Stimulated activated CD4-positive, alpha-beta T cell treated with anti-CD3 and anti-CD28 coated beads, Interleukin-1b, Interleukin-23, amount 100 ng/mL, for 24 hours (primary cell): ENCODE results near the gene TSPYL4.
"Not testable (repeated sequence)": the region's sequence is repeated elsewhere in the genome, so short reads cannot be mapped to it uniquely, and the experiment has no call there.

Source experiments
- DNase-seq, 4 experiments: peaks; one replicate each; pipeline ENCODE4 v3.0.0-alpha.2; 2020; ENCODE audit warnings: low read depth in 4 of 4, low spot score in 1 of 4

TSPYL4 gene

DNA sequence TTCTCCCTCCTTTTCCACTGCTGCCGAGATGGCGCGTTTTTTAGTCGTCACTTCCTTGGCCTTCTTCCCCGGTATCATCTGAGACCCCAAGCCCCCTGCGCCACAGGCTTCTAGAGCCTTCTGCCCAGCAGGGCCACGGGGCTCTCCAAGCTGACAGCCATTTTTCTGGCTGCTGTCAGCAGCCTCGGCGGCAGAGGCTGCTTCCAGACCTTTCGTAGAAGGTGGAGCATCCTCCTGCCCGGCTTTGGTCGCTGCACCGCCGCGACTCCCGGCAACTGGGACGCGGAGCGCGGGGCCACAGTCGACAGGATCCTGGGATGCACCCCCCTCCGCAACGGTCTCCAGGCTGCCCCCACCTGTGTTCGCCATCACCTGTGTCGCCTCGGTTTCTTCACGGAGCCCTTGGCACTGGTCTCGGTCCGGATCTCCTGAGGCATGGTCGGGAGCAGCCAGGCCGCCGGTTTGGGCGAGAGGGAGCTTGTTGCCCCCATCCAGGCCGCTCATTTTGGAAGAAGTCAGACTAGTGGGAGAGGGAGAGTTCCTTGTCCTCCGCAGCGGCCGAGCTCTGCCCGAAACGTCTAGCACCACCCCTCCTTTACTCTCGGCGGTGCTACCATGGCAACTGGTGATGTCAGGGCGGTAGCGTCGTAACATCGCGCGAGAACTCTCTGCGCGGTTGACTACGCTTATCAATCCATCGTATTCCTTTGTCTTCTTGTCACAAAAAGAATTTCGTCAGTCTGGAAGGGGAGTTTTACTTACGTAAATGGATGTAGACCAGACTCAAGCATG is at the start of gene TSPYL4:
Gene TSPYL4 (minus strand): TSS at position 571 of the 792 bp plus-strand sequence. CDS start 67 bp downstream, at position 504.
- DNase-seq: peak; percentile 71 to 85 (median 82)

DNA sequence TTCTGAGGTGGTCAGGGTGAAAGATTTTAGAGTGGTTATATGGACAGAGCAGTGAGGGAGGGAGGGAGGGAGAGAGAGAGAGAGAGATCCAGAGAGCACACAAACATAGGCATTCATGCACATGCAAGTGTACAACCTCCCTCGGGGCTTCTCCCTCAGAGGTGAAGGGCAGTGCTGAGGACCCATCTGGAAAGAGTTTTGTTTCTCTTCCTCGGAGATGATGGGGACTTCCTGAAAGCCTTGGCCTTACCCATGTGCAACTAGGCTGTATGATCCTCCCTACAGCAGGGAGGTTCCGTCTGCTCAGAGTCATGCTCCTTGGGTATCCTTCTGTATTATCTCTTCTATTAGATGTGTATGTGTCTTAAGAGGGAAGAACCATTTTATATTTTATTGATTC is 47.2 kb upstream of the TSPYL4 start:
- no peak for DNase-seq

DNA sequence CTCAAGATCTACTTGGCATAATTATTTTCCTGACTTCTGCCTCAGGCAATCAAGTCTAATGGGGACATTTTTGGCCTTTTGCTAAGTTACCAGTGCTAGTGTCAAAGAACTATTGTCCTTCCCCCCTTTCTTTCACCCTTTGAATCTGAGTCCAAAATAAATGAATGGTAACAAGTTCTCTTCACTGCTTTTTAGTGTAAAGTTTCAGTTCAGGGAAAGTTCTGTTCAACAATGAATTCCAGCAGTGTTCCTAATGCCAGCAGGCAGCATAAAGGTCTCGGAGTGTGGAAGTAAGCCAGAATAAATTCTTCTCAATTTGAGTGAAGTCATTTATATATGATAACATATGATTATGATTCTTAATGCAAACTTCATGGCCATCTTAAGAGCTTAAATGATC is 46.7 kb upstream of the TSPYL4 start:
- no peak for DNase-seq

DNA sequence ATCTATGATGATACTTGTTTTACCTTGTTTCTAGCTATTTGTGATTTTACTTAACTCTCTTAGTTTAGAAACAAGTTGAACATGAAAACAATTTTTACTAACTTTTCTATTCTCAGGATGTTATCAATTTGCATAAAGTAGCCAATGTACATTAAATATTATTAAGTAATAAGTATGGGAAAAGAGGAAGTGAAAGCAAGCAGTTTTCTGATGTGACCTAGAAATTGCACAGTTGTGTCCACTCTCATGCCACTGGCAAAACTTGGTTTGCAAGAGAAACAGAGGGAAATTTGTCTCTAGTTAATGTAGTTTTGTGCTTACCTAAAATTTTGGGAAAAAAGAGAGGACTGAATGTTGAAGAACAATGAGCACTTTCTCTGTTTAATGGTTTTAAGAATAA is 45.1 kb upstream of the TSPYL4 start:
- no peak for DNase-seq

DNA sequence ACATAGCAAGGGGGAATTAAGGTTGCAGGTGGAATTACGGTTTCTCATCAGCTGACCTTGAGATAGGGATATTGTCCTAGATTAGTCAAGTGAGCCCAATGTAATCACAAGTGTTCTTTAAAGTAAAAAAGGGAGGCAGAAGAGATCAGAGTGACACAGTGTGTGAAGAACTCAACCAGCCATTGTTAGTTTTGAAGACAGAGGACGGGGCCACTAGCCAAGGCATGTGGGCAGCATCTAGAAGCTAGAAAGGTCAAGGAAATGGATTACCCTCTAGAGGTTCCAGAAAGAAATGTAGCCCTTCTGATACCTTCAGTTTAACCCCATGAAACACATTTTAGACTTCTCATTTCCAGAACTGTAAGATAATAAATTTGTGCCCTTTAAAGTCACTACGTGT is 44.4 kb upstream of the TSPYL4 start:
- DNase-seq: no peak

DNA sequence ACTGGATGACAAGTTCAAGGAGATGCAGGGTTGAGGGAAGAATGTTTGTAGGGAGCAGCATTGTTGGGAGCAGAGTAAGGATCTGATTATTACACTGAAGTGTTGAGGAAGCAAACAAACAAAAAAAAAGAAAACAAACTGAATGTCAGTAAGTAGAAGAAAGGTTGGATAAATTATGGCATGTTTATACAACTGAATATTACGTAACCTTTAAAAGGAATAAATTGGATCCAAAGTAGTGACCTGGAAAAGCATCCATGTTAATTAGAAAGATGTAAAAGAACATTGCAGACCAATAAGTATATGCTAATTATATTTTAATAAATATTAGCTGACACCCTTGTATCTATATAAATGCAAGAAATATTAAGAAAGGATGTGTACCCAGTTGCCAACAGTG is 38.7 kb upstream of the TSPYL4 start:
- DNase-seq: no peak

DNA sequence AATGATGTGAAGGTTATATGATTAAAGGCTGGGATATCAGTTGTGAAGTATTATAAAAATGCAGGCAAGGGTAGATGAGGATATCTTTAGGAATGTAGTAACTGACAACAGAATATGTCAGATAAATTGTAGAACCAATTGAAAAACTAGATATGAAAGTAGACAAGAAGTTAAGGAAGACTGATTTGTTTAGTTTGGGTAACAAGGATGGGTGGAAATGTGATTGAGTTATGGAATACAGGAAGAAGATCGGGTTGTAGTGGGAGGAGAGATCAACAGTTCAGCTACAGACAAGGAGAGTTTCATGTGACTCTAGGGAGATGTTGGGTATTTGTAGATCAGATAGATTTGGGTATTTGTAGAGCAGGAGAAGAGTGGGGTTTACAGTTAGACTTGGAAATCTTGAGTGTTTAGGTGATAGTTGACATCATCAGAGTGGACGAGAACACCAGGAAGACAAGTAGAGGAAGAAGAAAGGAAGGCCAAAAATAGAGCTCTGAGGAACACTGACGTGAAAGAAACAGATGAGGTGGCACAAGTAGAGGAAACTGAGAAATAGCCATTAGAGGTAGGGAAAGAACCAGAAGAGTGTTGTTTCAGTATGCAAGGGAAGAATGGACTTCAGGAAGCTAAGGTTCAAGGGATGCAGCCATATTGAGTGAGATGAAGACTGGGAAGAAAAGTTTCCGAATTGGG is 38.0 kb upstream of the TSPYL4 start:
- DNase-seq: no peak

DNA sequence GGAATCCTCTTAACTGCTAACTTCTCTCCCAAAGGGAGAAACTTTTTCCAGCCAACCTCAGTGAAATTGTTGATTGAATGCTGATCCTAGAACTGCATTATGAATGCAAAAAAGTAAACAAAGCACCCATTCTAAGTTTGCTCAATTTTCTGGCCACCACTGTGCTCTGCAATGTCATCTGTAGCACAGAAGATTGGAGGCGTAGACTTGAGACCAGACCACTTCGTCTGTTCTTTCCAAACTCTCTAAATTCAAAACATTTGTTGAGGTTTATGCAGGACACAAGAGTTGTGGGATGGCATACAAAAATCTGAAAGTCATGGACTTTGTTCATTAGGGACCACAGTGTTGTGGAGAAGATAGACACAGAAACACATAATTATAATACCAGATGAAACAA is 36.9 kb upstream of the TSPYL4 start:
- no peak for DNase-seq

DNA sequence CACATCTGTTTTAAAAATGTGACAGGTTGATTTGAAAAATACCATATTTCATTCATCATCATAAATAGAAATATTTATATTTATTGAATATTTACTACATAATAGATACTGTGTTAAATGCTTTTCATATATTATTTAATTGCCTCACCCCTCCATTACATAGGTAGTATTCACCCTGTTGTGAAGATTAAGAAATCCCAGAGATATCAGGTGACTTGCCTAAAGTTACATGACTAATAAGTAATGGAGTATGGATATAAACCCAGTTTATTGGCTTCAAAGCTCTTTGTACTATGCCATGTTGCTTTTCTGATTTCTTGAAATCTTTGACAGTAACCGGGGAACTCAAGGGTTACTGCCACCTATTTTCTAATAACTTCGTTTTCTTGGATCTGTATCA is 36.0 kb upstream of the TSPYL4 start:
- DNase-seq: no peak

DNA sequence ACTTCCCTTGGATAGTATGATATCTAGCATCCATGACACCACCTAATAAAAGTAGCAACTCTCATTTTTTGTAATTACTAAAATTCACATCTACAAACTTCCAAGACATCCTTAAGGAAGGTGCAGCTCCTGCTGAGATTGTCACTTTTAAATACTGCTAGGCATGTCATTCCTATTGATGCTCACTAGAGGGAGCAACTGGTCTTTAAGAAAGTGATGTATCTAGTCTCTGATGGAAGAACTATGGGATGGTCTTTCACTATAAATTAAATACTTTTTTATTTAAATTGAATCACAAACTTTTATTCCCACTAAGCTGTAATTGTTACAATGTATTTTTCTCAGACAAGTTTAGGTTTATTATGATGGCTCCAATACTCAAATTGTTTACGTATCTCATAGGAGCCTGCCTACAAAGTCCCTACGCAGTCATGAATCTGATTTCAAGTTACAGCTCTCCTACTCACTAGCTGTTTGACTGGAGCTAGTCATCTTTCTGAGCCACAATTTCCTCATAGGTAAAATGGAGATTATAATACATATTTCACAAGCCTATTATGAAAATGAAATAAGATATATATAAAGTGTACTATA is 33.9 kb upstream of the TSPYL4 start:
- no peak for DNase-seq

DNA sequence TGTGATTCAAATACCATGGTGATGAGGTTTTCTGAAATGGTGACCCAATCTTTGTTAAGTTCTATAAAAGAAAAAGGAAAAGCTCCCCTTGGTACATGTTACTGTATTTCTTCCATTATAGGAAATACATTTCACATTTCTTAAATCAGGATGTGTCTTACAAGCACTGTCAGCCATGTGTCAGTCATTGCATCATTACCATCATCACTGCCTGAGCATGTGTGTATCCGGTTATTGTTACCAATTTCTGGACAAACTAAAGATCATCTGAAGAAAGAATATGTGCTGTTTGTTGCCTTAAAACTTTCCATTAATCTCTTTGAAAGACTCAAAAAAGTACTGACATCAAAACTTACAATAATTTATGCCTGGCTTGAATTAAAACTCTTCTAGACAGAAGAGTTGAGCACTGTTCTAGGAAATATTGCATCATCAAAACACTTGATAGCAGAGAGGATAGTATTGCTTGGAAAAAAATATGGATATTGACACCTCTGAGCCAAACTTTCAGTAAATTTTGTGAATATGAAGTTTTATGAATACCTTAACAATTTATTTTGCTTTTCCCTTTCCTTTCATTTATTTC is 33.0 kb upstream of the TSPYL4 start:
- DNase-seq: no peak

DNA sequence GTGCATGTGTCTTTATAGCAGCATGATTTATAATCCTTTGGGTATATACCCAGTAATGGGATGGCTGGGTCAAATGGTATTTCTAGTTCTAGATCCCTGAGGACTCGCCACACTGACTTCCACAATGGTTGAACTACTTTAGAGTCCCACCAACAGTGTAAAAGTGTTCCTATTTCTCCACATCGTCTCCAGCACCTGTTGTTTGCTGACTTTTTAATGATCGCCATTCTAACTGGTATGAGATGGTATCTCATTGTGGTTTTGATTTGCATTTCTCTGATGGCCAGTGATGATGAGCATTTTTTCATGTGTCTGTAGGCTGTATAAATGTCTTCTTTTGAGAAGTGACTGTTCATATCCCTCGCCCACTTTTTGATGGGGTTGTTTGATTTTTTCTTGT is 31.1 kb upstream of the TSPYL4 start:
- DNase-seq: not testable (repeated sequence)

DNA sequence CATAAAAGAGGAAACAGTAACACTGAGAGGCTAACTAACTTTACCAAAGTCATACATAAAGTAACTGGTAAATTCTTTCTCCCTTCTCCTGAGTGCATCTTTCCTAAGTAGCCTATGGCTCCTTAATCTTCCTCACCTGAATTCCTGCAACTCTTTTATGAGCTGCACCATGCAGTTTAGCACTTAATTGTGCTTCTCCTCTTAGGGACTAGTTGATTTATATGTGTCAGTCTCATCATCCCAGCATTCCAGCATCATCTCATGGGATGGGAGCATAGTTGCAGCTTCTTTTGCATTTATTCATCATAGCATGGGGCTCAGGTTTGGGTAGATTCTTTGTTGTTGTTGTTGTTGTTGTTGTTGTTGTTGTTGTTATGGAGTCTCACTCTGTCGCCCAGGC is 29.3 kb upstream of the TSPYL4 start:
- no peak for DNase-seq

DNA sequence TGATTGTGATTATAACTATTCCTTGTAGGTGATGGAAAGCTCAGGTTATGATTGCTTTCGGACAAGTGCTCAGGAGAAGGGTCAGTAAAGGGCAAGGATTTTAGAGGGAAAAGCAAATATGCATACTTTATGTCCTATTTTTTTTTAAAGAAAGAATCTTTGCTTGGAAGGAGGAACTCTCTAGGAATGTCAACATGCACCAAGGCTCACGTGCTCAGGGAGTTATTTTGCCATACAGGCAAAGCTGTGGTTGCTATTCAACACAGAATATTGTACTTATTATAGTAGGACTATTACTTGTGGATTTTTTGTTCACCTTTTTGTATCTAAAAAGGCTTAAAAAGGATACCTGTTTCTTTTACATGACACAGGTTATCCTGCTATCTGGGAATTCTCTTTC is 28.8 kb upstream of the TSPYL4 start:
- no peak for DNase-seq

DNA sequence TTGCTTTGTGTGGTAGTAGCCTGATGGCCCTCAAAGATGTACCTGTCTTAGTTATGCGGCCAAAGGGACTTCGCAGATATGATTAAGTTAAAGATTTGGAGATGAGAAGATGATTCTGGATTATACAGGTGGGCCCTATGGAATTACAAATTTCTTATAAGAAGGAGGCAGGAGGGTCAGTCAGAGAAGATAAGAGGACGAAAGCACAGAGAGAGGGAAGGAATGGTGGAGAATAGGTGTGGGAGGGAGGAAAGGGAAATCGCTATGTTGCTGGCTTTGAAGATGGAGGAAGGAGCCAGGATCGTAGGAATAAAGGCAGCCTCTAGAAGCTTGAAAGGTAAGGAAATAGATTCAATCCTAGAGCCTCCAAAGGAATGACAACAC is 27.1 kb upstream of the TSPYL4 start:
- no peak for DNase-seq

DNA sequence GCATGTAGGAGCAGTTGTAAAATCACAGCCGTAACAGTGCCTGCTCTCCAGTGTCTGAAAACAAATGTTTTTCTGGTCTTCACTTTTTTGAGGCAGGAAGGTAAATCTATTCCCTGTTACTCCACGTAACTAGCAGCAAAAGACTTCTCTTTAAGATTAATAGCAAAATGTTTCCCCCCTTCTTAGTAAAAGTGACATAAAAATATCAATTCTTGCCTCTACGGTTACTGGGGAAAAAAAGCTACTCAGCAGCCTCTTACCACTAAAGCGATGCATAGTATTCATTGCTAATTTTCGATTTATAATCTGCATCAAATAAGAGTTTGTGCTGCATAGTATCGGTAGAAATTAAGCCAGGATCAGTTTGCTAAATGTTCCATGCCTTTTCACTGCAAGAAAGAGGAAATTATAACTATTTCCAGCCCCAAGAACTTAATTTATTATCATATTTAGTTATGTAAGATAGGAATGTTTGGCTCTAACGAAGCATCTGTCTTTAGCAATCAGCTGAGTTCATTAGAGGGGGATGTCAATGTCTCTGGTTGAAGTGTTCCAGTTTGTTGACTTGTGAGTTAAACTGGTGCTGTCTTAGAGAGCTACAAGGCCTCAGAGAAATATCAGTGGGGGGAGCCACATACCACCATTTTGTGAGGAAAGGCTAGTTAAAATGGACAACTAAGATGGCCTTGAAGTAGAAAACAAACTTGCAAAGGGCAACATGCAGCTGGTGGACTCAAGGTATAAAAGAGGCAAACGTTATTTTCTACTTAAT is 26.5 kb upstream of the TSPYL4 start:
- no peak for DNase-seq

DNA sequence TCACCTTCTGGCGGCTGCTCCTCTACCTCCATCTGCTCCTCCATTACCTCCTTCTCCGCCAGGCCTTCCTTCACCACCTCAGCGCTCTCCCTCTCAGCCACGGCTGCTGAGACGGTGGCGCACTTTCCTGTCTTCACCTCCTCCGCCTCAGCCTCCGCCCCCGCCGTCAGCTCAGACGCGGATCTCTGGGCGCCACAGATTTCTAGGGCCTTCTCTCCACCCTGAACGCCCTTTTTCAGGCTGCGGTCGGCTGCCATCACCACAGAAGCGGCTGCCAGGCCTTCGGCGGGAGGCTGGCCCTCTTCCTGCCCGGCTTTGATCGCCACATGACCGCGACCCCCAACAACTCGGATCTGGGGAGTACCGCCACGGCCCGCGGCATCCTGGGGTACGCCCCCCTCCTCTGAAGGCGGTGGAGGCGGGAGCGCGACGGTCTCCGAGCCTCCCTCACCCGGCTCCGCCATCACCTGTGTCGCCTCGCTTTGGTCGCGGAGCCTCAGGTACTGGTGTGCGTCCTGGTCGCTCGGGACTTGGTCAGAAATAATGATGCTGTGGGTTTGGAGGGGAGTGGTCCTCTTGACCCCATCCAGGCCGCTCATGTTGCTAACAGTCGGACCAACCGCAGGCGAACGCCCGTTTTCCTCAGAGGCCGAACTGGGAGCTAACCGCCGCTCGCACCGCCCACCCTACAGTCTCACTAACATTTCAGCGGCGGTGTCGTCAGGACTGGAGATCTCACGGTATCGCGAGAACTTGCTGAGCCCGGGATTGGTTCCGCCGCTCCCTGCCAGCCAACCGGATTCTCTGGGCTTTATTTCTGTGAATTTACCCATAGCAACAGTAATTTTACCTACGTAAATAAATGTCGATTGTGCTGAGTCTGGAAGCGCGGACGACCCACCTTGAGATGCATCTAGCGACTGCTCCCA is 25.6 kb upstream of the TSPYL4 start, which contains the start of gene TSPYL1:
Gene TSPYL1 (minus strand): TSS at position 699 of the 929 bp plus-strand sequence. CDS start 100 bp downstream, at position 599.
- peak; percentile 85 to 90 (median 88) for DNase-seq

DNA sequence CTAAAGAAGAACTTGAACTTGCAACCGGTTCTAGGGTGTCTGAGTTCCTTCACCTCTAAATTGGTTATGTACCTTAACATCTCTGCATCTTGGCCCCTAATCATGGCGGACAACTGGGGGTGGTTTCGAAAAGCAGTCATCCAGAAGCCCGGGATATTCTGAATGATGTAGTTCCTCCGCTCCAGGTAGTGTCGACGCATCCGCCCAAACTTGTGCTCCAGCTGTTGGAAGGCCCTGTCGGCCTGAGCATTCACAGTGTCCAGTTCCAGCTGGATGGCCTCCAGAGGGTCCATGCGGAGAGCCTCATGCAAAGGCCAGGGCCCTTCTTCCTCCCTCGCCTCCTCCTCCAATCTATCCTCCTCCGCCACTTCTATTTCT is 25.0 kb upstream of the TSPYL4 start:
- DNase-seq: no peak

DNA sequence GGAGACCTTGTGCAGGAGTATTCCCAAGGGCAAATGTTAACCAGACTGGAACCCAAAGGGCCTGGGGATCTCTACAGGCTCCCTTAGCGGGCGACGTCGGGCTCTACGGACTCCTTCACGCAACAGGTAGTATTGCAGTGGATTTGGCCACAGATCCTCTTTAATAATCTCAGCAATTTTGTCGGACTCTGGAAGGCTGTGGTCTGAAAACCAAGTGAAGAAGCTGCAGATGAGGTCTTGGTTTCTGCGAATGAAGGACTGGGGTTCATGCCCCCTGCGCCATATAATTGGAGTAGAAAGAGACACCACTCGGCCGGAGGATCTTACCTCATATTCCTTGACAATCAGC is 24.6 kb upstream of the TSPYL4 start:
- no peak for DNase-seq

DNA sequence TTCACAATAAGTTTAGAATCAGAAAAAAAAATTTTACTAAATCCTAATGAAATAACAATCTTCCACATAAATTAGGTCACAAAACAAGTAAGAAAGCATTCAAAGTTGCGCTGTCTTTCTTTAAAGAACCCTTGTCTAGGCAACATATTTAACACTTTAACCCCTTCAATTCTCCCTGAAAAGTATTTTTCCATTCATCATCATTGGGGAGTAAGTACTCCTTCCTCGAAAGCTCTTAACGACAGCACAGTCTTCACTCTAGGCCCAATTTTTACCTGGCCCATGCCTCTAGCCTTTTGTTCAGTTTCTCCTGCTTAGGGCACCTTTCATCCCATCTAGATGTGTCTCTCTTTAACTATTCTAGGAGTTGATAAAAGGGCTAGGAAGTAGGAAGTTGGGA is 23.2 kb upstream of the TSPYL4 start:
- DNase-seq: no peak
